ENCODE data around the gene PIGS. TPM values are rescaled to one million over a fixed set of nuclear protein-coding genes. Genes with fewer than 3 reads are reported as not detected.

PIGS gene
- total and polyA plus RNA-seq, 9 of the 15 experiments (the other 6 are each of a cell fraction or from before 2014, with no cell fraction given), result 47.5 to 138 (median 57.6) TPM

DNA sequence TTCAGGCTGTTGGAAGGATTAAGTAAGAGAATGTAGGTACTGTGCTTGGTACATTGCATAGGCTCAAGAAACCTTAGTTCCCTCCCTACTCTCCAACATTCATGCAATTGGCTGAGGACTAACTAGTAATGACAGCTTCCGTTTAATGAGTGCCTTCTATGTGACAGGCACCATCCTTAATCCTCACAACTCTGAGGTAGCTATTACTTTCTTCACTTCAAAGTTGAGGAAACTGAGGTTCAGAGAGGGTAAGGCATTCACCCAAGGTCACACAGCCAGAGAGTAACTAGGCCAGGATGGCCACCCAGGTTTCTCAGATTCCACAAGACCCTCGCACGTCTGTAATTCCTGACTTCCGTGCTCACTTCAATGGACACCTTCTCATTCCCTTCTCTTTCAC lies 41.1 kb downstream of the PIGS start:
- intact Hi-C loops (cut with micrococcal nuclease), result no loop called here
- ATAC-seq, result no peak
- Histone ChIP-seq H3K4me2 (ENCODE audit: insufficient read depth, low read length) (no peak overlapping the region), H2AFZ (ENCODE audit: low read depth, low read length) (no peak overlapping the region), H3K36me3 (ENCODE audit: control insufficient read depth, insufficient read depth, low read length) (no peaks in the 10 kb centered on the region), H3K4me3 (no peak overlapping the region), H3K9me3 (replicated peaks; ENCODE audit: control insufficient read depth, insufficient read depth, low read depth, low read length) (peaks cover 8% of the 10 kb centered on the region), H4K20me1 (replicated peaks; ENCODE audit: control insufficient read depth, insufficient read depth, low read length) (0 out of 2 replicates have a peak, but pooled peaks cover 8% of the 10 kb centered on the region), H3K27ac (ENCODE audit: extremely low read depth, low read depth, low read length) (no peak overlapping the region), H3K9ac (ENCODE audit: insufficient read depth in 1 of 2, low read depth in 2 of 2, low read length in 2 of 2) (no peak overlapping the region), H3K27me3 (ENCODE audit: control insufficient read depth in 2 of 2, insufficient read depth in 2 of 2, low read length in 2 of 2) (peaks cover 5 to 27% of the 10 kb centered on the region in 2 experiments; a peak in 3 of 5 replicates), H3K9me1 (ENCODE audit: control insufficient read depth, insufficient read depth, low read length) (no peaks in the 10 kb centered on the region), H3K4me1 (replicated peaks in 1 of 2; ENCODE audit: control insufficient read depth in 2 of 2, insufficient read depth in 2 of 2, low read length in 2 of 2) (peaks cover 22 to 42% of the 10 kb centered on the region in 2 experiments; a peak in 4 of 5 replicates), H3K79me2 (ENCODE audit: control insufficient read depth, insufficient read depth, low read length) (no peaks in the 10 kb centered on the region)
- BruUV-seq (replicated peaks), result no TSS peak
- no peak for FAIRE-seq
- WGBS (ENCODE audit: insufficient coverage, low coverage, missing lambda C conversion rate), result 6% methylated on average over 4 of the region's 4 CpGs
- POLR2A ChIA-PET, result interaction anchor here (0.7 kb wide), 1 partner anchor 722 kb away, joined by 3 read pairs; no protein-coding TSS in a partner anchor
- CTCF ChIA-PET (ENCODE audit: low intra/inter-chr PET ratio), result no interaction called here
- no peak for TF ChIP-seq ERF (CRISPR knock-in tag; IDR thresholded peaks at IDR 0.05)
- TF ChIP-seq RBM14 (IDR thresholded peaks at IDR 0.05; ENCODE audit: borderline replicate concordance, insufficient read depth, low read depth, low read length), result no peak
- TF ChIP-seq, protein P1, sequence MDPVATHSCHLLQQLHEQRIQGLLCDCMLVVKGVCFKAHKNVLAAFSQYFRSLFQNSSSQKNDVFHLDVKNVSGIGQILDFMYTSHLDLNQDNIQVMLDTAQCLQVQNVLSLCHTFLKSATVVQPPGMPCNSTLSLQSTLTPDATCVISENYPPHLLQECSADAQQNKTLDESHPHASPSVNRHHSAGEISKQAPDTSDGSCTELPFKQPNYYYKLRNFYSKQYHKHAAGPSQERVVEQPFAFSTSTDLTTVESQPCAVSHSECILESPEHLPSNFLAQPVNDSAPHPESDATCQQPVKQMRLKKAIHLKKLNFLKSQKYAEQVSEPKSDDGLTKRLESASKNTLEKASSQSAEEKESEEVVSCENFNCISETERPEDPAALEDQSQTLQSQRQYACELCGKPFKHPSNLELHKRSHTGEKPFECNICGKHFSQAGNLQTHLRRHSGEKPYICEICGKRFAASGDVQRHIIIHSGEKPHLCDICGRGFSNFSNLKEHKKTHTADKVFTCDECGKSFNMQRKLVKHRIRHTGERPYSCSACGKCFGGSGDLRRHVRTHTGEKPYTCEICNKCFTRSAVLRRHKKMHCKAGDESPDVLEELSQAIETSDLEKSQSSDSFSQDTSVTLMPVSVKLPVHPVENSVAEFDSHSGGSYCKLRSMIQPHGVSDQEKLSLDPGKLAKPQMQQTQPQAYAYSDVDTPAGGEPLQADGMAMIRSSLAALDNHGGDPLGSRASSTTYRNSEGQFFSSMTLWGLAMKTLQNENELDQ (CRISPR knock-in tag; IDR thresholded peaks at IDR 0.05; ENCODE audit: borderline replicate concordance), result no peak
- TF ChIP-seq MCM5 (IDR thresholded peaks at IDR 0.05; ENCODE audit: low read depth), result no peak
- no peak for TF ChIP-seq GATA2 (CRISPR knock-in tag; IDR thresholded peaks at IDR 0.05)
- TF ChIP-seq ZKSCAN1 (IDR thresholded peaks at IDR 0.05; ENCODE audit: low read depth, low read length), result no peak
- TF ChIP-seq SMARCA5 (IDR thresholded peaks at IDR 0.05), result peak; percentile 33; the same call in 1 of the 2 replicates
- TF ChIP-seq HDAC2 (IDR thresholded peaks at IDR 0.05), result 0 out of 2 replicates have a peak, but pooled peaks have one; percentile 33
- TF ChIP-seq ZFP36 (IDR thresholded peaks at IDR 0.05; ENCODE audit: low read depth, low read length, partially characterized antibody), result peak; percentile 89
- TF ChIP-seq POLR2B (IDR thresholded peaks at IDR 0.05; ENCODE audit: low read depth, partially characterized antibody), result no peak
- TF ChIP-seq RBM25 (IDR thresholded peaks at IDR 0.05; ENCODE audit: low read depth, low read length, severe bottlenecking), result peak; percentile 97
- TF ChIP-seq KLF13 (tag; IDR thresholded peaks at IDR 0.05; ENCODE audit: borderline replicate concordance, low read depth), result no peak
- TF ChIP-seq, protein P2, sequence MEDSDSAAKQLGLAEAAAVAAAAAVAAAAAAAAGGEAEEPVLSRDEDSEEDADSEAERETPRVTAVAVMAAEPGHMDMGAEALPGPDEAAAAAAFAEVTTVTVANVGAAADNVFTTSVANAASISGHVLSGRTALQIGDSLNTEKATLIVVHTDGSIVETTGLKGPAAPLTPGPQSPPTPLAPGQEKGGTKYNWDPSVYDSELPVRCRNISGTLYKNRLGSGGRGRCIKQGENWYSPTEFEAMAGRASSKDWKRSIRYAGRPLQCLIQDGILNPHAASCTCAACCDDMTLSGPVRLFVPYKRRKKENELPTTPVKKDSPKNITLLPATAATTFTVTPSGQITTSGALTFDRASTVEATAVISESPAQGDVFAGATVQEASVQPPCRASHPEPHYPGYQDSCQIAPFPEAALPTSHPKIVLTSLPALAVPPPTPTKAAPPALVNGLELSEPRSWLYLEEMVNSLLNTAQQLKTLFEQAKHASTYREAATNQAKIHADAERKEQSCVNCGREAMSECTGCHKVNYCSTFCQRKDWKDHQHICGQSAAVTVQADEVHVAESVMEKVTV (CRISPR knock-in tag; IDR thresholded peaks at IDR 0.05), result no peak
- TF ChIP-seq BCOR (IDR thresholded peaks at IDR 0.05), result peak; percentile 59
- TF ChIP-seq PHTF2 (CRISPR knock-in tag; IDR thresholded peaks at IDR 0.05), result no peak
- TF ChIP-seq BRD9 (IDR thresholded peaks at IDR 0.05; ENCODE audit: low read depth, partially characterized antibody), result peak; percentile 43
- in situ Hi-C loops (cut with MboI), result no loop called here
- no peak for DNase-seq (ENCODE audit: extremely low read depth in 1 of 4, low spot score in 3 of 4)
